IMR-90 (cell line): Measurements from ENCODE around the gene HOXD10. TPM values are rescaled to one million over a fixed set of nuclear protein-coding genes. Genes with fewer than 3 reads are reported as not detected.

Experiments
- ATAC-seq: fragments of 200-7000 bp; cut with Tn5 transposase; 2 replicates; pipeline ENCODE4 v1.9.1; 2020; ENCODE audit warnings: low read depth, mild to moderate bottlenecking, moderate library complexity
- BruUV-seq: library from RNA; stranded (reverse); fragments of 400-500 nt; replicated peaks from 2 replicates; lab custom pipeline; 2021; lab: Mats Ljungman, UMichigan
- CTCF ChIA-PET: fragments of 300-600 bp; formaldehyde crosslinking; extraction: SDS; loops from one replicate; lab custom pipeline; 2021; ENCODE audit warnings: antibody characterized with exemption; lab: Yijun Ruan, JAX
- POLR2A ChIA-PET: fragments of 300-600 bp; sonication (Branson Sonifier 250); formaldehyde crosslinking; loops from one replicate; lab custom pipeline; 2022; ENCODE audit warnings: antibody characterized with exemption; ENCODE audit not compliant: unreplicated experiment; lab: Charles Lee
- DNase-seq: peaks from one replicate; pipeline ENCODE4 v3.0.0; 2013
- H2AFZ ChIP-seq: replicated peaks from 2 replicates; pipeline ENCODE3; 2013; ENCODE audit warnings: low read length, mild to moderate bottlenecking; ENCODE audit not compliant: poor library complexity
- H2AK5ac ChIP-seq: 2 replicates; pipeline ENCODE4 v1.6.1; 2013; ENCODE audit warnings: low read depth, low read length, inconsistent platforms
- H2AK9ac ChIP-seq: replicated peaks from 2 replicates; pipeline ENCODE3; 2013; ENCODE audit warnings: mild to moderate bottlenecking, low read depth, low read length, moderate library complexity; ENCODE audit not compliant: poor library complexity
- H2BK120ac ChIP-seq: 2 replicates; pipeline ENCODE4 v1.6.1; 2013; ENCODE audit warnings: low read depth, low read length, inconsistent platforms
- H2BK15ac ChIP-seq: 3 replicates; pipeline ENCODE4 v1.6.1; 2013; ENCODE audit warnings: low read depth, low read length, inconsistent platforms
- H2BK20ac ChIP-seq: 2 replicates; pipeline ENCODE4 v1.6.1; 2013; ENCODE audit warnings: low read depth, mild to moderate bottlenecking, inconsistent platforms, low read length, moderate library complexity
- H2BK5ac ChIP-seq: 2 replicates; pipeline ENCODE4 v1.6.1; 2013; ENCODE audit warnings: mild to moderate bottlenecking, low read depth, low read length, inconsistent platforms; ENCODE audit not compliant: poor library complexity, severe bottlenecking
- H3K14ac ChIP-seq: replicated peaks from 2 replicates; pipeline ENCODE4 v1.6.1; 2013; ENCODE audit warnings: low read depth, low read length, inconsistent platforms
- H3K18ac ChIP-seq: 2 replicates; pipeline ENCODE4 v1.6.1; 2013; ENCODE audit warnings: low read depth, low read length, control low read depth
- H3K23ac ChIP-seq: 2 replicates; pipeline ENCODE4 v1.6.1; 2013; ENCODE audit warnings: low read depth, low read length, inconsistent platforms
- H3K27ac ChIP-seq: 2 replicates; pipeline ENCODE4 v1.5.1; 2013; ENCODE audit warnings: mild to moderate bottlenecking, control low read depth, low read length; ENCODE audit not compliant: insufficient read depth
- H3K27me3 ChIP-seq: 2 replicates; pipeline ENCODE4 v1.6.1; 2013; ENCODE audit warnings: low read length; ENCODE audit not compliant: control insufficient read depth, insufficient read depth
- H3K36me3 ChIP-seq: 2 replicates; pipeline ENCODE4 v1.6.1; 2013; ENCODE audit warnings: low read length, mixed read lengths; ENCODE audit not compliant: control insufficient read depth, insufficient read depth
- H3K4ac ChIP-seq: 2 replicates; pipeline ENCODE4 v1.6.1; 2013; ENCODE audit warnings: low read depth, low read length, inconsistent platforms
- H3K4me1 ChIP-seq: 2 replicates; pipeline ENCODE4 v1.6.1; 2013; ENCODE audit warnings: low read length, mixed read lengths; ENCODE audit not compliant: control insufficient read depth, insufficient read depth
- H3K4me2 ChIP-seq: 2 replicates; pipeline ENCODE4 v1.6.1; 2013; ENCODE audit warnings: low read depth, mild to moderate bottlenecking, control low read depth, low read length, moderate library complexity
- H3K4me3 ChIP-seq: 2 replicates; pipeline ENCODE4 v1.5.1; 2013; ENCODE audit warnings: low read depth, mild to moderate bottlenecking, control low read depth, low read length, moderate library complexity; ENCODE audit not compliant: insufficient read depth
- H3K56ac ChIP-seq: 2 replicates; pipeline ENCODE4 v1.6.1; 2013; ENCODE audit warnings: low read length, inconsistent platforms; ENCODE audit not compliant: insufficient read depth; ENCODE audit errors: extremely low read depth
- H3K79me1 ChIP-seq, 2 experiments: 2 replicates each; pipeline ENCODE4 v1.6.1; 2013; ENCODE audit warnings: low read length in 2 of 2, inconsistent platforms in 1 of 2, low read depth in 1 of 2
- H3K9ac ChIP-seq: 2 replicates; pipeline ENCODE4 v1.6.1; 2013; ENCODE audit warnings: low read depth, low read length, control low read depth
- H3K9me1 ChIP-seq: 2 replicates; pipeline ENCODE4 v1.6.1; 2013; ENCODE audit warnings: low read length, inconsistent platforms; ENCODE audit not compliant: insufficient read depth
- H3K9me3 ChIP-seq: 2 replicates; pipeline ENCODE4 v1.6.1; 2013; ENCODE audit warnings: low read length; ENCODE audit not compliant: control insufficient read depth, insufficient read depth
- H4K20me1 ChIP-seq: 2 replicates; pipeline ENCODE4 v1.6.1; 2013; ENCODE audit warnings: low read length, inconsistent platforms; ENCODE audit not compliant: insufficient read depth
- H4K5ac ChIP-seq: 2 replicates; pipeline ENCODE4 v1.6.1; 2013; ENCODE audit warnings: mild to moderate bottlenecking, low read depth, low read length, control low read depth
- H4K8ac ChIP-seq, 2 experiments: 2 replicates each; pipeline ENCODE4 v1.6.1; 2013; ENCODE audit warnings: low read depth in 2 of 2, low read length in 2 of 2, control low read depth in 1 of 2, inconsistent platforms in 1 of 2
- H4K91ac ChIP-seq: 2 replicates; pipeline ENCODE4 v1.6.1; 2013; ENCODE audit warnings: low read depth, low read length, inconsistent platforms; ENCODE audit not compliant: insufficient read depth
- BHLHE40 ChIP-seq: fragments of 150-350 bp; IDR thresholded peaks from 2 replicates; pipeline ENCODE4 v1.6.1; 2016; ENCODE audit warnings: mild to moderate bottlenecking, low read depth, low read length
- CEBPB ChIP-seq: IDR thresholded peaks from 2 replicates; pipeline ENCODE4 v1.6.1; 2012; ENCODE audit warnings: low read depth, low read length, improper control_type of control experiment
- CHD1 ChIP-seq: IDR thresholded peaks from 2 replicates; pipeline ENCODE4 v1.6.1; 2012; ENCODE audit warnings: low read depth, low read length, improper control_type of control experiment
- MAFK ChIP-seq: IDR thresholded peaks from 2 replicates; pipeline ENCODE4 v1.6.1; 2012; ENCODE audit warnings: low read depth, low read length, improper control_type of control experiment
- MAZ ChIP-seq: IDR thresholded peaks from 2 replicates; pipeline ENCODE4 v1.6.1; 2012; ENCODE audit warnings: low read depth, mild to moderate bottlenecking, low read length, improper control_type of control experiment, moderate library complexity, borderline replicate concordance
- MXI1 ChIP-seq: IDR thresholded peaks from 2 replicates; pipeline ENCODE4 v1.6.1; 2012; ENCODE audit warnings: low read depth, mild to moderate bottlenecking, low read length, moderate library complexity, borderline replicate concordance
- NFE2L2 ChIP-seq: fragments of 150-350 bp; IDR thresholded peaks from 2 replicates; pipeline ENCODE4 v1.6.1; 2016; ENCODE audit warnings: low read depth, mild to moderate bottlenecking, low read length
- RAD21 ChIP-seq: IDR thresholded peaks from 2 replicates; pipeline ENCODE4 v1.6.1; 2012; ENCODE audit warnings: low read length, improper control_type of control experiment
- RFX5 ChIP-seq: IDR thresholded peaks from 2 replicates; pipeline ENCODE4 v1.8.0; 2012; ENCODE audit warnings: low read depth, mild to moderate bottlenecking, low read length, moderate library complexity
- SMC3 ChIP-seq: fragments of 150-350 bp; IDR thresholded peaks from 2 replicates; pipeline ENCODE4 v1.6.1; 2016; ENCODE audit warnings: low read depth, mild to moderate bottlenecking, antibody characterized with exemption, low read length, moderate library complexity
- WGBS, 2 experiments: methylation state at CpG; one replicate each; pipeline versions ENCODE4 v1.1.5 to v1.1.7; 2013; ENCODE audit warnings: missing lambda C conversion rate in 2 of 2; ENCODE audit not compliant: insufficient read length in 1 of 2; ENCODE audit errors: extremely low coverage in 2 of 2; 5-methylcytosine and 5-hydroxymethylcytosine counted together
- dilution Hi-C: fragments of 300-500 bp; cut with HindIII; formaldehyde crosslinking; loops from one replicate; pipeline ENCODE4 v1.14.3; 2018; ENCODE audit warnings: low sequenced_read_pairs; ENCODE audit not compliant: unreplicated experiment
- in situ Hi-C: fragments of 300-500 bp; cut with MboI; formaldehyde crosslinking; loops from 3 replicates; pipeline ENCODE4 v1.14.3; 2019; ENCODE audit warnings: low sequenced_read_pairs, inconsistent platforms, mixed read lengths
- intact Hi-C: fragments of 100-400 bp; cut with micrococcal nuclease; formaldehyde crosslinking; loops from 2 replicates; pipeline ENCODE4 v1.10.0; 2022
- polyA plus RNA-seq, 3 experiments: library from polyadenylated mRNA; depleted of rRNA; stranded (reverse); fragments of >200 nt; gene quantifications; 2 replicates each; pipeline ENCODE4 v1.2.3, GENCODE V29; 2012; ENCODE audit warnings: low replicate concordance in 1 of 3
- total RNA-seq: library from RNA; depleted of rRNA; stranded (reverse); fragments of >200 nt; gene quantifications from 2 replicates; pipeline ENCODE4 v1.2.3, GENCODE V29; 2012
- TF ChIP-seq, protein P1 (sequence below): fragments of 150-350 bp; IDR thresholded peaks from 2 replicates; pipeline ENCODE4 v1.6.1; 2017; ENCODE audit warnings: mild to moderate bottlenecking, antibody characterized with exemption, low read length, low read depth
- TF ChIP-seq, protein P2 (sequence below): fragments of 150-350 bp; IDR thresholded peaks from 2 replicates; pipeline ENCODE4 v1.6.1; 2016; ENCODE audit warnings: low read depth, mild to moderate bottlenecking, low read length, moderate library complexity, borderline replicate concordance
- TF ChIP-seq, protein P3 (sequence below): conservative IDR thresholded peaks from 2 replicates; pipeline ENCODE4 v1.5.1; 2012; ENCODE audit warnings: mild to moderate bottlenecking, low read depth, low read length, improper control_type of control experiment

Gene HOXD10
- total and polyA plus RNA-seq, 2 of the 4 experiments (the other 2 are of a cell fraction), result not detected

DNA sequence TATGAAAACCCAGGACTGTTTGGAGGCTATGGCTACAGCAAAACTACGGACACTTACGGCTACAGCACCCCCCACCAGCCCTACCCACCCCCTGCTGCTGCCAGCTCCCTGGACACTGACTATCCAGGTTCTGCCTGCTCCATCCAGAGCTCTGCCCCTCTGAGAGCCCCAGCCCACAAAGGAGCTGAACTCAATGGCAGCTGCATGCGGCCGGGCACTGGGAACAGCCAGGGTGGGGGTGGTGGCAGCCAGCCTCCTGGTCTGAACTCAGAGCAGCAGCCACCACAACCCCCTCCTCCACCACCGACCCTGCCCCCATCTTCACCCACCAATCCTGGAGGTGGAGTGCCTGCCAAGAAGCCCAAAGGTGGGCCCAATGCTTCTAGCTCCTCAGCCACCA, 52.6 kb downstream of the HOXD10 start:
- Histone ChIP-seq H3K9me3 (peaks cover 8% of the 10 kb centered on the region), H2AFZ (no peak overlapping the region), H3K4me3 (no peak overlapping the region), H3K9ac (no peak overlapping the region), H4K91ac (no peak overlapping the region), H3K23ac (no peak overlapping the region), H3K56ac (no peak overlapping the region), H3K79me1 (no peaks in the 10 kb centered on the region), H2BK120ac (no peak overlapping the region), H3K36me3 (no peaks in the 10 kb centered on the region), H4K8ac (no peak overlapping the region), H4K5ac (no peak overlapping the region), H3K9me1 (no peaks in the 10 kb centered on the region), H2BK5ac (no peak overlapping the region), H3K27ac (no peak overlapping the region), H3K4me1 (no peaks in the 10 kb centered on the region), H3K14ac (no peak overlapping the region), H2BK20ac (no peak overlapping the region), H2AK5ac (no peak overlapping the region), H3K4ac (no peak overlapping the region), H2AK9ac (no peak overlapping the region), H4K20me1 (no peaks in the 10 kb centered on the region), H3K18ac (no peak overlapping the region), H3K27me3 (peaks cover 61% of the 10 kb centered on the region), H3K4me2 (no peak overlapping the region), H2BK15ac (no peak overlapping the region)
- ATAC-seq (no peak), DNase-seq (no peak)
- no CpG with 5 or more reads among the region's 5 CpGs for WGBS, 2 experiments
- in situ Hi-C loops (no loop called here), intact Hi-C loops (no loop called here), dilution Hi-C loops (no loop called here)
- no TSS peak for BruUV-seq
- ChIA-PET POLR2A (no interaction called here), CTCF (interaction anchor here (0.7 kb wide), 1 partner anchor 272 kb away, joined by 3 read pairs; no protein-coding TSS in a partner anchor)
- no peak for TF ChIP-seq MAFK
- TF ChIP-seq NFE2L2, result no peak
- no peak for TF ChIP-seq CHD1
- TF ChIP-seq, protein P1, sequence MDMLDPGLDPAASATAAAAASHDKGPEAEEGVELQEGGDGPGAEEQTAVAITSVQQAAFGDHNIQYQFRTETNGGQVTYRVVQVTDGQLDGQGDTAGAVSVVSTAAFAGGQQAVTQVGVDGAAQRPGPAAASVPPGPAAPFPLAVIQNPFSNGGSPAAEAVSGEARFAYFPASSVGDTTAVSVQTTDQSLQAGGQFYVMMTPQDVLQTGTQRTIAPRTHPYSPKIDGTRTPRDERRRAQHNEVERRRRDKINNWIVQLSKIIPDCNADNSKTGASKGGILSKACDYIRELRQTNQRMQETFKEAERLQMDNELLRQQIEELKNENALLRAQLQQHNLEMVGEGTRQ, result no peak
- TF ChIP-seq, protein P2, sequence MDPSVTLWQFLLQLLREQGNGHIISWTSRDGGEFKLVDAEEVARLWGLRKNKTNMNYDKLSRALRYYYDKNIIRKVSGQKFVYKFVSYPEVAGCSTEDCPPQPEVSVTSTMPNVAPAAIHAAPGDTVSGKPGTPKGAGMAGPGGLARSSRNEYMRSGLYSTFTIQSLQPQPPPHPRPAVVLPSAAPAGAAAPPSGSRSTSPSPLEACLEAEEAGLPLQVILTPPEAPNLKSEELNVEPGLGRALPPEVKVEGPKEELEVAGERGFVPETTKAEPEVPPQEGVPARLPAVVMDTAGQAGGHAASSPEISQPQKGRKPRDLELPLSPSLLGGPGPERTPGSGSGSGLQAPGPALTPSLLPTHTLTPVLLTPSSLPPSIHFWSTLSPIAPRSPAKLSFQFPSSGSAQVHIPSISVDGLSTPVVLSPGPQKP, result no peak
- TF ChIP-seq RAD21, result no peak
- TF ChIP-seq BHLHE40, result no peak
- TF ChIP-seq SMC3, result no peak
- TF ChIP-seq, protein P3, sequence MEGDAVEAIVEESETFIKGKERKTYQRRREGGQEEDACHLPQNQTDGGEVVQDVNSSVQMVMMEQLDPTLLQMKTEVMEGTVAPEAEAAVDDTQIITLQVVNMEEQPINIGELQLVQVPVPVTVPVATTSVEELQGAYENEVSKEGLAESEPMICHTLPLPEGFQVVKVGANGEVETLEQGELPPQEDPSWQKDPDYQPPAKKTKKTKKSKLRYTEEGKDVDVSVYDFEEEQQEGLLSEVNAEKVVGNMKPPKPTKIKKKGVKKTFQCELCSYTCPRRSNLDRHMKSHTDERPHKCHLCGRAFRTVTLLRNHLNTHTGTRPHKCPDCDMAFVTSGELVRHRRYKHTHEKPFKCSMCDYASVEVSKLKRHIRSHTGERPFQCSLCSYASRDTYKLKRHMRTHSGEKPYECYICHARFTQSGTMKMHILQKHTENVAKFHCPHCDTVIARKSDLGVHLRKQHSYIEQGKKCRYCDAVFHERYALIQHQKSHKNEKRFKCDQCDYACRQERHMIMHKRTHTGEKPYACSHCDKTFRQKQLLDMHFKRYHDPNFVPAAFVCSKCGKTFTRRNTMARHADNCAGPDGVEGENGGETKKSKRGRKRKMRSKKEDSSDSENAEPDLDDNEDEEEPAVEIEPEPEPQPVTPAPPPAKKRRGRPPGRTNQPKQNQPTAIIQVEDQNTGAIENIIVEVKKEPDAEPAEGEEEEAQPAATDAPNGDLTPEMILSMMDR, result no peak
- no peak for TF ChIP-seq MAZ
- no peak for TF ChIP-seq MXI1
- no peak for TF ChIP-seq CEBPB
- TF ChIP-seq RFX5, result no peak
